HEK293T (cell line): ENCODE data around the gene TCN2.

Source experiments
- CTCF ChIA-PET: fragments of 350-600 bp; formaldehyde crosslinking; extraction: SDS; loops from one replicate; lab custom pipeline; 2021; ENCODE audit warnings: antibody characterized with exemption, inconsistent platforms; lab: Yijun Ruan, JAX
- POLR2A ChIA-PET: fragments of 350-600 bp; formaldehyde crosslinking; extraction: SDS; loops from one replicate; lab custom pipeline; 2020; ENCODE audit warnings: antibody characterized with exemption, inconsistent platforms; lab: Yijun Ruan, JAX
- DNase-seq: peaks from one replicate; pipeline ENCODE4 v3.0.0; 2012; ENCODE audit warnings: mixed read lengths; ENCODE audit errors: extremely low spot score
- ARNT ChIP-seq: fragments of 450-650 bp; IDR thresholded peaks from 2 replicates; pipeline ENCODE4 v1.6.1; 2017; ENCODE audit warnings: mild to moderate bottlenecking
- BHLHE40 ChIP-seq: fragments of 450-650 bp; IDR thresholded peaks from 2 replicates; pipeline ENCODE4 v1.6.1; 2016; ENCODE audit warnings: mild to moderate bottlenecking, moderate library complexity, borderline replicate concordance
- CTBP1 ChIP-seq: fragments of 450-650 bp; IDR thresholded peaks from 2 replicates; pipeline ENCODE4 v1.6.1; 2016; ENCODE audit warnings: borderline replicate concordance
- ELF4 ChIP-seq: fragments of 450-650 bp; IDR thresholded peaks from 2 replicates; pipeline ENCODE4 v1.6.1; 2017; ENCODE audit warnings: antibody characterized with exemption
- FOXA1 ChIP-seq: fragments of 450-650 bp; IDR thresholded peaks from 2 replicates; pipeline ENCODE4 v1.6.1; 2016; ENCODE audit warnings: mild to moderate bottlenecking
- FOXK2 ChIP-seq: fragments of 450-650 bp; IDR thresholded peaks from 2 replicates; pipeline ENCODE4 v1.6.1; 2016; ENCODE audit warnings: mild to moderate bottlenecking
- FOXM1 ChIP-seq: fragments of 450-650 bp; IDR thresholded peaks from 2 replicates; pipeline ENCODE4 v1.6.1; 2017; ENCODE audit warnings: mild to moderate bottlenecking, borderline replicate concordance
- HDGF ChIP-seq: fragments of 450-650 bp; IDR thresholded peaks from 2 replicates; pipeline ENCODE4 v1.6.1; 2017; ENCODE audit warnings: antibody characterized with exemption, borderline replicate concordance
- L3MBTL2 ChIP-seq: fragments of 450-650 bp; conservative IDR thresholded peaks from 2 replicates; pipeline ENCODE4 v1.6.1; 2016; ENCODE audit warnings: mild to moderate bottlenecking
- LEF1 ChIP-seq: fragments of 450-650 bp; IDR thresholded peaks from 2 replicates; pipeline ENCODE4 v1.6.1; 2017; ENCODE audit warnings: mild to moderate bottlenecking, borderline replicate concordance
- NFRKB ChIP-seq: fragments of 450-650 bp; IDR thresholded peaks from 2 replicates; pipeline ENCODE4 v1.6.1; 2016; ENCODE audit warnings: mild to moderate bottlenecking, moderate library complexity
- SP1 ChIP-seq: fragments of 450-650 bp; IDR thresholded peaks from 2 replicates; pipeline ENCODE4 v1.6.1; 2017
- SUZ12 ChIP-seq: fragments of 450-650 bp; IDR thresholded peaks from 2 replicates; pipeline ENCODE4 v1.6.1; 2016; ENCODE audit warnings: mild to moderate bottlenecking
- TARDBP ChIP-seq: fragments of 450-650 bp; IDR thresholded peaks from 2 replicates; pipeline ENCODE4 v1.6.1; 2016
- ZNF384 ChIP-seq: fragments of 450-650 bp; IDR thresholded peaks from 2 replicates; pipeline ENCODE4 v1.6.1; 2016
- TF ChIP-seq, protein P1 (sequence below): fragments of 450-650 bp; IDR thresholded peaks from 2 replicates; pipeline ENCODE4 v1.6.1; 2016

TCN2 gene

DNA sequence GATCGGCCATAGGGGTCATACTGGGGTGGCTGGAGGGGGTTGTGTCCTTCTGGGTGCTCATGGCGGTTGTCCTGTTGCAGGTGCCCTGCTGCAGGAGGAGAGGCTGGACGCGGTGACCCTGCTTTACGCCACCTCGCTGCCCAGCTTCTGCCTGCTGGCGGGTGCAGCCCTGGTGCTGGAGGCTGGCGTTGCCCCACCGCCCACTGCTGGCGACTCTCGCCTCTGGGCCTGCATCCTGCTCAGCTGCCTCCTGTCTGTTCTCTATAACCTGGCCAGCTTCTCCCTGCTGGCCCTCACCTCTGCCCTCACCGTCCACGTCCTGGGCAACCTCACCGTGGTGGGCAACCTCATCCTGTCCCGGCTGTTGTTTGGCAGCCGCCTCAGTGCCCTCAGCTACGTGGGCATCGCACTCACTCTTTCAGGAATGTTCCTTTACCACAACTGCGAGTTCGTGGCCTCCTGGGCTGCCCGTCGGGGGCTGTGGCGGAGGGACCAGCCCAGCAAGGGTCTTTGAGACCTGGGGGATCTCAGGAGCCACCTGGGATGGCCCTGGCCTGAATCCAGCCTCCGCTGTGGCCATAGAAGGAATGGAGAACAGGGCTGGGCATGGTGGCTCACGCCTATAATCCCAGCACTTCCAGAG, 39.7 kb downstream of the TCN2 start:
- TF ChIP-seq SP1 = no peak
- no peak for TF ChIP-seq ELF4
- TF ChIP-seq L3MBTL2 = no peak
- no peak for TF ChIP-seq ARNT
- TF ChIP-seq LEF1 = no peak
- no peak for TF ChIP-seq HDGF
- no peak for TF ChIP-seq FOXM1
- no peak for TF ChIP-seq CTBP1
- ChIA-PET POLR2A (interaction anchor here (0.7 kb wide), 1 partner anchor 37 kb away, joined by 4 read pairs; no protein-coding TSS in a partner anchor), CTCF (no interaction called here)
- no peak for DNase-seq

DNA sequence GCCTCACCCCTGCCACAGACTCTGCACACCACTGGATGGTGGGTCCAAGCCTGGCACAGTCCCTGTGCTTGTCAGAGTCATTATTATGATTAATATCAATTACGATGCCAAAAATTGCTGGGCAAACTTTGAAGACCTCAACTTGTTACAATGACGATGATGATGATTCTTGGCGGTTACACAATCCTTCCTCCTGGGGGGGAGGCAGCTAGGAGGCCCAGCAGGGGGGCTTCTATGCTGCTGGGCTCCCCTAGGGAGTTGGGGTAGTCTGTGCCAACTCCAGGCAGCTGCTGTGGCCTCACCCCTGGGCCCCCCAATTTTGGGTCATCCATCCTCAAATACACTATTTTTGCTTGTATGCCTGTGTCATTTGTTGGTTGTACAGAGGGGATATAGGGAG, 40.6 kb downstream of the TCN2 start:
- no peak for TF ChIP-seq HDGF
- TF ChIP-seq, protein P1, sequence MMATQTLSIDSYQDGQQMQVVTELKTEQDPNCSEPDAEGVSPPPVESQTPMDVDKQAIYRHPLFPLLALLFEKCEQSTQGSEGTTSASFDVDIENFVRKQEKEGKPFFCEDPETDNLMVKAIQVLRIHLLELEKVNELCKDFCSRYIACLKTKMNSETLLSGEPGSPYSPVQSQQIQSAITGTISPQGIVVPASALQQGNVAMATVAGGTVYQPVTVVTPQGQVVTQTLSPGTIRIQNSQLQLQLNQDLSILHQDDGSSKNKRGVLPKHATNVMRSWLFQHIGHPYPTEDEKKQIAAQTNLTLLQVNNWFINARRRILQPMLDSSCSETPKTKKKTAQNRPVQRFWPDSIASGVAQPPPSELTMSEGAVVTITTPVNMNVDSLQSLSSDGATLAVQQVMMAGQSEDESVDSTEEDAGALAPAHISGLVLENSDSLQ = no peak
- no peak for TF ChIP-seq NFRKB
- no peak for TF ChIP-seq FOXM1
- no peak for TF ChIP-seq CTBP1
- TF ChIP-seq FOXA1 = no peak
- TF ChIP-seq SUZ12 = no peak
- no peak for TF ChIP-seq L3MBTL2
- no peak for TF ChIP-seq ELF4
- no peak for TF ChIP-seq LEF1
- no peak for TF ChIP-seq BHLHE40
- no peak for TF ChIP-seq FOXK2
- no peak for TF ChIP-seq ARNT
- TF ChIP-seq TARDBP = no peak
- TF ChIP-seq ZNF384 = no peak
- TF ChIP-seq SP1 = no peak
- CTCF ChIA-PET = no interaction called here
- no peak for DNase-seq
- POLR2A ChIA-PET = no interaction called here

DNA sequence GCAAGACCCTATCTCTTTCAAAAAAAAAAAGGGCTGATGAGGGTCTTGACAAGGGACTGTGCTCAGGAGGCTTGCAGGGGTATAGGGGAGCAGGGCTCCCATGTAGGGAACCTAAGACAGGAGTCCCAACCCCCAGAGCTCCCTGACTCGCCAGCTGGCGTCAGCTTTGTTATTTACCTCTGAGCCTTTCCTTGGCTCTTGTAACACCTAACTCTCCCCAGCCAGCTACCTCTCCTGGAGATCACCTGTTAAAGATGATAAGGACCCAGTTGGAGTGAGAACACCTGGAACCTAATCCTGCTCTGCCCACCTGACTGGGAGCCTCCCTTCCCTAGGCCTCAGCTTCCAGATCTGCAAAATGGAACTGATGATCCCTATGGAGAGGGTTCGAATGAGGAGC, 41.9 kb downstream of the TCN2 start:
- CTCF ChIA-PET = no interaction called here
- POLR2A ChIA-PET = no interaction called here

DNA sequence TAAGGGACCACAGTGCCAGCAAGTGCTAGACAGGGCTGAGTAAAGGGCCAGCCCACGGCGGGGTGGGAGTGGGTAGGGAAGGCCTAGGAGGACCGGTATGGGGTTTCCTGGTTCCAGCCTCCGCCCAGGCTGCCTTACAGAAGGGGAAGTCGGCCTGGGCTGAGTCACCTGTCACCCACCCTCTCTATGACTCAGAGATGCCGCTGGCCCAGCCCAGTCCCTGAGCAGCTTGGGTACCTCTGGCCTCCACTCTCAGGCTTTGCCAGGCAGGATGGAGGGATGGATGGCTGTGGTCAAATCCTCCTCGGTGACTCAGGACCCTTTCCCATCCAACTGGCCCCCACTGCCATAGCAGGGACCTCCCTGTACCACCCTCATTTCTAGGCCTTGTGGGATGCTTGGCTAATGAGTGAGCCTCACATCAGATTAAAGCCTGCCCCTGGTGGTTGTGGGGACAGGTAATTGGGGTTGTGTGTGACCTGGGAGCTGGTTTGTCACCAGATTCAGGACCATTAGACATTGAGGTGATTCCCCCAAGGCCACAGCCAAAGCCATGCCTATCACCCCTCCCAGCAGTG, 42.5 kb downstream of the TCN2 start:
- no peak for DNase-seq
- POLR2A ChIA-PET = no interaction called here
- CTCF ChIA-PET = no interaction called here
- TF ChIP-seq ELF4 (no peak), FOXK2 (no peak), LEF1 (no peak), FOXM1 (no peak), HDGF (no peak), SP1 (no peak), SUZ12 (no peak), BHLHE40 (no peak)

More for the DNA sequence above, 41.9 kb downstream of the TCN2 start:
- no peak for TF ChIP-seq ZNF384
- no peak for TF ChIP-seq ELF4
- TF ChIP-seq FOXM1 = no peak
- TF ChIP-seq, protein P1 = no peak
- TF ChIP-seq FOXK2 = no peak
- TF ChIP-seq FOXA1 = no peak
- no peak for TF ChIP-seq L3MBTL2
- no peak for TF ChIP-seq TARDBP
- TF ChIP-seq SUZ12 = no peak
- TF ChIP-seq SP1 = no peak
- no peak for TF ChIP-seq ARNT
- DNase-seq = no peak

DNA sequence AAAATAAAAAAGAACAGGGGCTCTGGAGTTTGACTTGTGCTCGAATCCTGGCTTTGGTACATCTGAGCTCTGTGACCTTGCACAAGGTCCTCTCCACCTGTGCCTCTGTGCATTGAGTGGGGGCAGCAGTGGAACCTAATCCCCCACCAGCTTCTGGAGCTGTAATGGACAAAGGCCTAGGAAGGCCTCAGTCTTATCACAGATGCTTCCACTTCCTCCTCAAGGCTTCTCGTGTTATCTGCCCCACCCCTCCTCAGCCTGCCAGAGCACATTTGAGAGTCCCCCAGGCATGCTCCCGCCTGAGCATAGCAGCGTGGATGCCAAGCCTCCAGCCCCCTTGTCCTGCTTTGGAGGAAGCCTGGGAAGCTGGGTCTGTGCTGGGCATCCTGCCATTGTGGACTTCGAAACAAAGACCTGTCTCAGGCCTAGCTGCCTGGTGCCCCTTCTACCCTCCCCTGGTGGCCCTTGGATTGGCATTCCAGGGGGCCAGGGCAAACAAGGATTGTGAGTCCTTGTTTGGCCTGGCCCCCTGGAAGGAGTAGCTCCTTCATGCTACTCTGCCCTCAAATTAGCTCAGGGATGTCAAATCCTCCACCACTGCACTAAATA, 43.6 kb downstream of the TCN2 start:
- DNase-seq = no peak
- TF ChIP-seq BHLHE40 = no peak
- no peak for TF ChIP-seq FOXM1
- no peak for TF ChIP-seq SP1
- TF ChIP-seq ZNF384 = no peak
- TF ChIP-seq FOXA1 = no peak
- TF ChIP-seq L3MBTL2 = no peak
- no peak for TF ChIP-seq ELF4
- TF ChIP-seq CTBP1 = no peak
- no peak for TF ChIP-seq TARDBP
- TF ChIP-seq, protein P1 = no peak
- TF ChIP-seq FOXK2 = no peak
- TF ChIP-seq LEF1 = no peak
- TF ChIP-seq ARNT = no peak
- TF ChIP-seq HDGF = no peak
- no peak for TF ChIP-seq SUZ12
- TF ChIP-seq NFRKB = no peak
- POLR2A ChIA-PET = no interaction called here
- CTCF ChIA-PET = no interaction called here

DNA sequence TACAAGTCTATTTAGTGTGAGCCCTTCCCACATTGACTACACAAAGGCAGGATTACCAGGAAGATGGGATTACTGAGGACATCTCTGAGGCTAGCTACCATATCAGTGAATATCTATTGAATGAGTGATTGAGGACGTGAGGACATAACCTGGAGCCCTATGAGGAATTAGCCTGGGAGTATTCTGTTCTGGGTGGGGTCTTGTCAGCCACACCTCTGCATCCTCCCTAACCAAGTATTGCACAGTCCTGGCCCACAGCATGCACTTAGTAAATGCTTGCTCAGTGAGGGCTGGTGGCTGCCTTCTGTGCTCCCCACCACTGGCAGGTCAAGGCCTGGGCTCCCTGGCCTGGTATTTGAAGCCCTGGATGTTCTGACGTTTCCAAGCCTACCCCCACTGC, 45.9 kb downstream of the TCN2 start:
- POLR2A ChIA-PET = no interaction called here

More for the DNA sequence above, 45.9 kb downstream of the TCN2 start:
- DNase-seq = no peak
- TF ChIP-seq NFRKB (no peak), BHLHE40 (no peak), SP1 (no peak), L3MBTL2 (no peak), ARNT (no peak), LEF1 (no peak), FOXM1 (no peak)
- CTCF ChIA-PET = no interaction called here
